A549 (cell line): ENCODE results near the gene MAP2K1. TPM values are rescaled to one million over a fixed set of nuclear protein-coding genes. Genes with fewer than 3 reads are reported as not detected.

ENCODE experiments used
- ATAC-seq, 2 experiments: fragments of 200-7000 bp in 1 of 2; fragments of >200 bp in 1 of 2; cut with Nextera tagmentation in 1 of 2; cut with Tn5 transposase in 1 of 2; 3 replicates each; pipeline versions ENCODE4 v1.8.0 to v1.9.1; 2018 to 2020; ENCODE audit warnings: mild to moderate bottlenecking in 1 of 2, moderate library complexity in 1 of 2
- CTCF ChIA-PET: fragments of 300-600 bp; sonication (Branson Sonifier 250); formaldehyde crosslinking; extraction: SDS; loops from one replicate; lab custom pipeline; 2021; ENCODE audit warnings: antibody characterized with exemption, inconsistent platforms; lab: Yijun Ruan, JAX
- POLR2A ChIA-PET: fragments of 350-600 bp; formaldehyde crosslinking; extraction: SDS; loops from one replicate; lab custom pipeline; 2021; ENCODE audit warnings: antibody characterized with exemption, inconsistent platforms; lab: Yijun Ruan, JAX
- DNase-seq, 2 experiments: peaks; one replicate each; pipeline versions ENCODE4 v3.0.0 to v3.0.0-alpha.2; 2011 to 2016; ENCODE audit warnings: low read depth in 1 of 2, low spot score in 1 of 2
- FAIRE-seq: peaks from 2 replicates; lab custom pipeline; 2011; peaks lifted over from hg19 to GRCh38; lab: Jason Lieb, UNC
- H3K27ac ChIP-seq, 2 experiments: fragments of >200 bp; sonication (Bioruptor Twin); formaldehyde crosslinking; 3 replicates each; pipeline ENCODE4 v1.5.1; 2016 to 2017
- H3K4me1 ChIP-seq: fragments of >200 bp; sonication (Bioruptor Twin); formaldehyde crosslinking; 3 replicates; pipeline ENCODE4 v1.6.1; 2016
- H3K4me2 ChIP-seq: fragments of >200 bp; sonication (Bioruptor Twin); formaldehyde crosslinking; 3 replicates; pipeline ENCODE4 v1.6.1; 2016
- H3K4me3 ChIP-seq: fragments of >200 bp; sonication (Bioruptor Twin); formaldehyde crosslinking; 3 replicates; pipeline ENCODE4 v1.5.1; 2016
- H3K9me3 ChIP-seq: fragments of >200 bp; sonication (Bioruptor Twin); formaldehyde crosslinking; 3 replicates; pipeline ENCODE4 v1.6.1; 2016
- ATOH8 ChIP-seq: fragments of 250-450 bp; sonication (Bioruptor Pico); IDR thresholded peaks from 2 replicates; pipeline ENCODE4 v1.5.0; 2020; ENCODE audit warnings: low read depth, mild to moderate bottlenecking, moderate library complexity
- CHD2 ChIP-seq: fragments of 150-350 bp; IDR thresholded peaks from 2 replicates; pipeline ENCODE4 v1.6.1; 2014; ENCODE audit warnings: low read length; ENCODE audit not compliant: partially characterized antibody
- CTCF ChIP-seq: fragments of >200 bp; sonication (Bioruptor Twin); formaldehyde crosslinking; IDR thresholded peaks from 3 replicates; pipeline ENCODE4 v1.5.1; 2016
- E2F6 ChIP-seq: IDR thresholded peaks from 2 replicates; pipeline ENCODE4 v1.6.1; 2012; ENCODE audit warnings: low read depth, borderline replicate concordance
- EHF ChIP-seq: fragments of 250-450 bp; sonication (Bioruptor Pico); IDR thresholded peaks from 2 replicates; pipeline ENCODE4 v1.5.0; 2020; ENCODE audit warnings: mild to moderate bottlenecking
- EHMT2 ChIP-seq: fragments of 200-600 bp; sonication (generic); IDR thresholded peaks from 2 replicates; pipeline ENCODE4 v1.6.1; 2016; ENCODE audit warnings: antibody characterized with exemption, low read depth, mild to moderate bottlenecking, moderate library complexity
- EP300 ChIP-seq, 2 experiments: fragments of >200 bp; sonication (Bioruptor Twin); formaldehyde crosslinking; IDR thresholded peaks; 2 replicates in 1 of 2; 3 replicates in 1 of 2; pipeline ENCODE4 v1.6.1; 2016 to 2017
- ESRRA ChIP-seq: fragments of 150-350 bp; IDR thresholded peaks from 2 replicates; pipeline ENCODE4 v1.6.1; 2014; ENCODE audit warnings: mild to moderate bottlenecking, low read length, borderline replicate concordance
- FOSB ChIP-seq: fragments of 250-450 bp; sonication (Bioruptor Pico); IDR thresholded peaks from 2 replicates; pipeline ENCODE4 v1.5.0; 2020; ENCODE audit warnings: mild to moderate bottlenecking, moderate library complexity
- FOSL2 ChIP-seq, 2 experiments: fragments of 450-650 bp in 1 of 2; fragments of >200 bp in 1 of 2; sonication (Bioruptor Twin) in 1 of 2; formaldehyde crosslinking; IDR thresholded peaks; 2 replicates each; pipeline versions ENCODE4 v1.5.0 to v1.6.1; 2016 to 2020; ENCODE audit warnings: mild to moderate bottlenecking in 1 of 2, moderate library complexity in 1 of 2
- FOXS1 ChIP-seq: fragments of 250-450 bp; sonication (Bioruptor Pico); IDR thresholded peaks from 2 replicates; pipeline ENCODE4 v1.5.0; 2020; ENCODE audit warnings: mild to moderate bottlenecking, moderate library complexity
- GATA3 ChIP-seq: IDR thresholded peaks from 2 replicates; pipeline ENCODE4 v1.6.1; 2012; ENCODE audit warnings: borderline replicate concordance
- HOXA7 ChIP-seq: fragments of 250-450 bp; sonication (Bioruptor Pico); IDR thresholded peaks from 2 replicates; pipeline ENCODE4 v1.5.0; 2020; ENCODE audit warnings: mild to moderate bottlenecking, moderate library complexity
- HOXB13 ChIP-seq: fragments of 250-450 bp; sonication (Bioruptor Pico); IDR thresholded peaks from 2 replicates; pipeline ENCODE4 v1.5.0; 2020; ENCODE audit warnings: low read depth, mild to moderate bottlenecking, moderate library complexity
- MAX ChIP-seq: IDR thresholded peaks from 2 replicates; pipeline ENCODE4 v1.6.1; 2012
- MAZ ChIP-seq: fragments of 150-350 bp; IDR thresholded peaks from 2 replicates; pipeline ENCODE4 v1.6.1; 2014; ENCODE audit warnings: antibody characterized with exemption, low read depth, low read length, borderline replicate concordance
- MYC ChIP-seq: IDR thresholded peaks from 2 replicates; pipeline ENCODE4 v1.6.1; 2012; ENCODE audit warnings: mild to moderate bottlenecking, inconsistent platforms, low read length, improper control_type of control experiment, borderline replicate concordance
- NR3C1 ChIP-seq: fragments of >200 bp; sonication (Bioruptor Twin); formaldehyde crosslinking; IDR thresholded peaks from 3 replicates; pipeline ENCODE4 v1.6.1; 2017
- RCOR1 ChIP-seq: fragments of 150-350 bp; IDR thresholded peaks from 2 replicates; pipeline ENCODE4 v1.6.1; 2014; ENCODE audit warnings: antibody characterized with exemption, low read length, low read depth
- RFX5 ChIP-seq: fragments of 450-650 bp; IDR thresholded peaks from 2 replicates; pipeline ENCODE4 v1.7.1; 2014; ENCODE audit warnings: antibody characterized with exemption, mild to moderate bottlenecking, moderate library complexity
- RNF2 ChIP-seq: fragments of 200-600 bp; sonication (generic); IDR thresholded peaks from 2 replicates; pipeline ENCODE4 v1.6.1; 2016; ENCODE audit warnings: low read depth, mild to moderate bottlenecking, antibody characterized with exemption, moderate library complexity, borderline replicate concordance
- SMC3 ChIP-seq: fragments of >200 bp; sonication (Bioruptor Twin); formaldehyde crosslinking; IDR thresholded peaks from 3 replicates; pipeline ENCODE4 v1.6.1; 2018; ENCODE audit warnings: inconsistent platforms
- ZNF302 ChIP-seq: fragments of 250-450 bp; sonication (Bioruptor Pico); IDR thresholded peaks from 2 replicates; pipeline ENCODE4 v1.9.0; 2021; ENCODE audit warnings: inconsistent platforms, mild to moderate bottlenecking, moderate library complexity
- ZSCAN20 ChIP-seq: fragments of 250-450 bp; sonication (Bioruptor Pico); IDR thresholded peaks from 2 replicates; pipeline ENCODE4 v1.8.0; 2022; ENCODE audit warnings: mild to moderate bottlenecking, moderate library complexity
- WGBS: methylation state at CpG from one replicate; pipeline ENCODE4 v1.1.6; 2017; ENCODE audit errors: missing lambda C conversion rate; 5-methylcytosine and 5-hydroxymethylcytosine counted together
- polyA plus RNA-seq, 4 experiments: library from polyadenylated mRNA; depleted of rRNA in 3 of 4; stranded (reverse); fragments of >200 nt; fragmentation: RNase III in 1 of 4; extraction: RNeasy Plus Mini Kit Qiagen cat#74134 plus additional on column Dnase treatment in 1 of 4; gene quantifications; 2 replicates in 3 of 4; 3 replicates in 1 of 4; pipeline ENCODE4 v1.2.3, GENCODE V29; 2011 to 2017
- TF ChIP-seq, protein P1 (sequence below): fragments of 200-600 bp; sonication (generic); IDR thresholded peaks from 2 replicates; pipeline ENCODE4 v1.6.1; 2016; ENCODE audit warnings: antibody characterized with exemption, mild to moderate bottlenecking, moderate library complexity
- TF ChIP-seq, protein P2 (sequence below): fragments of 250-450 bp; sonication (Bioruptor Pico); IDR thresholded peaks from 2 replicates; pipeline ENCODE4 v1.5.0; 2021; ENCODE audit warnings: mild to moderate bottlenecking, moderate library complexity, borderline replicate concordance
- TF ChIP-seq, protein P3 (sequence below): fragments of >200 bp; sonication (Bioruptor Twin); formaldehyde crosslinking; IDR thresholded peaks from 2 replicates; pipeline ENCODE4 v1.6.1; 2016

The MAP2K1 gene
- polyA plus RNA-seq, 2 of the 4 experiments (the other 2 are of a cell fraction) = 30.3 to 41.9 TPM

DNA sequence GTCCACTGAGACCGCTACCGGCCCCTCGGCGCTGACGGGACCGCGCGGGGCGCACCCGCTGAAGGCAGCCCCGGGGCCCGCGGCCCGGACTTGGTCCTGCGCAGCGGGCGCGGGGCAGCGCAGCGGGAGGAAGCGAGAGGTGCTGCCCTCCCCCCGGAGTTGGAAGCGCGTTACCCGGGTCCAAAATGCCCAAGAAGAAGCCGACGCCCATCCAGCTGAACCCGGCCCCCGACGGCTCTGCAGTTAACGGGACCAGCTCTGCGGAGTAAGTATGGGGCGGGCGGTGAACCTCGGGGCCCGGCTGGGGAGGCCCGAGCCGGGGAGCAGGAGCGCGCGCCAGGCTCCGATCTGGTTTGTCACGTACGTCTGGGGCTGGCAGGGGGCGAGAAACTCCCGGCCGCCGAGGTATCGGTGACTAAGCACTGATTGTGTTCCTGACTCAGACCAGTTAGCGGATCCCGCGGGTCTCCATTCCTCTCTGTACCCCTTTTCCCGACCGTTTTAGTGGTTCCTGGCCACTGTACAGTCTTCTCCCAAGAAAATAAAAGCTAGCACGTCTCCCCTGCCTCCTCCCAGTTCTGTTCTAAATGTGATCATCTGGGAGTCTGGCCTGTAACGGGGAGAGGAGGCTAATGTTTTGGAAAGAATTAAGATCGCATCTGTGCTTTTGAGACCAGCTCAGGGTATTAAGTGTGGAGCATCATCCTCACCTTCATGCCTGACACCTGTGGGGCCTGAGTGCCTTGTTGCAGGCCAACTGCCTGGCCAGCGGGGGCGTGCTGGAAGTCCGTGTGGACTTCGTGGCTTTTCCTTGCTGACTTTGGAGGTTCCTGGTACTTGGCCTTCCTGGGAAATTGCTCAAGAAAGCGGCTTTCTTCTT, 691 bp downstream of the MAP2K1 start:
- WGBS = under 1% methylated on average over 56 of the region's 62 CpGs
- Histone ChIP-seq H3K4me1 (peaks cover 27% of the 10 kb centered on the region), H3K4me2 (peak overlapping the region; percentile 78), H3K9me3 (no peaks in the 10 kb centered on the region), H3K27ac (peak overlapping the region; percentile 88 to 92), H3K4me3 (peak overlapping the region; percentile 83)
- POLR2A ChIA-PET = interaction anchor here (0.6 to 2.5 kb wide), 6 partner anchors 19 to 118 kb away, joined by 3 to 25 read pairs (median 4); partner anchors contain the start of genes RPL4, SNAPC5, TIPIN and ZWILCH
- ATAC-seq = peak; percentile 68 to 70
- DNase-seq = peak; percentile 71 to 90
- CTCF ChIA-PET = interaction anchor here (0.6 to 5.5 kb wide), 33 partner anchors 9 to 869 kb away, joined by 3 to 75 read pairs (median 5); partner anchors contain the start of genes SNAPC5 and TIPIN
- FAIRE-seq = peak; percentile 32
- TF ChIP-seq RNF2 (no peak), ZSCAN20 (CRISPR knock-in tag) (no peak), NR3C1 (no peak), FOSB (no peak), SMC3 (0 out of 3 replicates have a peak, but pooled peaks have one; percentile 17), RCOR1 (no peak), E2F6 (0 out of 2 replicates have a peak, but pooled peaks have one; percentile 11), FOXS1 (no peak), CHD2 (no peak), FOSL2 (IDR thresholded peaks at IDR 0.05) (no peak), FOSL2 (CRISPR knock-in tag; IDR thresholded peaks at IDR 0.05) (peak; percentile 61), ATOH8 (CRISPR knock-in tag) (no peak), EHF (CRISPR knock-in tag) (no peak), HOXB13 (CRISPR knock-in tag) (no peak), MAX (peak; percentile 71), RFX5 (no peak), GATA3 (no peak), MYC (peak; percentile 8; the same call in 1 of the 2 replicates), ZNF302 (CRISPR knock-in tag) (no peak), ESRRA (no peak), EHMT2 (no peak), MAZ (no peak), CTCF (peak; percentile 43; the same call in 2 of the 3 replicates), EP300 (IDR thresholded peaks at IDR 0.05) (no peak), HOXA7 (no peak)
- TF ChIP-seq, protein P1, sequence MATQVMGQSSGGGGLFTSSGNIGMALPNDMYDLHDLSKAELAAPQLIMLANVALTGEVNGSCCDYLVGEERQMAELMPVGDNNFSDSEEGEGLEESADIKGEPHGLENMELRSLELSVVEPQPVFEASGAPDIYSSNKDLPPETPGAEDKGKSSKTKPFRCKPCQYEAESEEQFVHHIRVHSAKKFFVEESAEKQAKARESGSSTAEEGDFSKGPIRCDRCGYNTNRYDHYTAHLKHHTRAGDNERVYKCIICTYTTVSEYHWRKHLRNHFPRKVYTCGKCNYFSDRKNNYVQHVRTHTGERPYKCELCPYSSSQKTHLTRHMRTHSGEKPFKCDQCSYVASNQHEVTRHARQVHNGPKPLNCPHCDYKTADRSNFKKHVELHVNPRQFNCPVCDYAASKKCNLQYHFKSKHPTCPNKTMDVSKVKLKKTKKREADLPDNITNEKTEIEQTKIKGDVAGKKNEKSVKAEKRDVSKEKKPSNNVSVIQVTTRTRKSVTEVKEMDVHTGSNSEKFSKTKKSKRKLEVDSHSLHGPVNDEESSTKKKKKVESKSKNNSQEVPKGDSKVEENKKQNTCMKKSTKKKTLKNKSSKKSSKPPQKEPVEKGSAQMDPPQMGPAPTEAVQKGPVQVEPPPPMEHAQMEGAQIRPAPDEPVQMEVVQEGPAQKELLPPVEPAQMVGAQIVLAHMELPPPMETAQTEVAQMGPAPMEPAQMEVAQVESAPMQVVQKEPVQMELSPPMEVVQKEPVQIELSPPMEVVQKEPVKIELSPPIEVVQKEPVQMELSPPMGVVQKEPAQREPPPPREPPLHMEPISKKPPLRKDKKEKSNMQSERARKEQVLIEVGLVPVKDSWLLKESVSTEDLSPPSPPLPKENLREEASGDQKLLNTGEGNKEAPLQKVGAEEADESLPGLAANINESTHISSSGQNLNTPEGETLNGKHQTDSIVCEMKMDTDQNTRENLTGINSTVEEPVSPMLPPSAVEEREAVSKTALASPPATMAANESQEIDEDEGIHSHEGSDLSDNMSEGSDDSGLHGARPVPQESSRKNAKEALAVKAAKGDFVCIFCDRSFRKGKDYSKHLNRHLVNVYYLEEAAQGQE = no peak
- TF ChIP-seq, protein P2, sequence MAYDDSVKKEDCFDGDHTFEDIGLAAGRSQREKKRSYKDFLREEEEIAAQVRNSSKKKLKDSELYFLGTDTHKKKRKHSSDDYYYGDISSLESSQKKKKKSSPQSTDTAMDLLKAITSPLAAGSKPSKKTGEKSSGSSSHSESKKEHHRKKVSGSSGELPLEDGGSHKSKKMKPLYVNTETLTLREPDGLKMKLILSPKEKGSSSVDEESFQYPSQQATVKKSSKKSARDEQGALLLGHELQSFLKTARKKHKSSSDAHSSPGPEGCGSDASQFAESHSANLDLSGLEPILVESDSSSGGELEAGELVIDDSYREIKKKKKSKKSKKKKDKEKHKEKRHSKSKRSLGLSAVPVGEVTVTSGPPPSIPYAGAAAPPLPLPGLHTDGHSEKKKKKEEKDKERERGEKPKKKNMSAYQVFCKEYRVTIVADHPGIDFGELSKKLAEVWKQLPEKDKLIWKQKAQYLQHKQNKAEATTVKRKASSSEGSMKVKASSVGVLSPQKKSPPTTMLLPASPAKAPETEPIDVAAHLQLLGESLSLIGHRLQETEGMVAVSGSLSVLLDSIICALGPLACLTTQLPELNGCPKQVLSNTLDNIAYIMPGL (CRISPR knock-in tag) = 0 out of 2 replicates have a peak, but pooled peaks have one; percentile 46
- TF ChIP-seq, protein P3, sequence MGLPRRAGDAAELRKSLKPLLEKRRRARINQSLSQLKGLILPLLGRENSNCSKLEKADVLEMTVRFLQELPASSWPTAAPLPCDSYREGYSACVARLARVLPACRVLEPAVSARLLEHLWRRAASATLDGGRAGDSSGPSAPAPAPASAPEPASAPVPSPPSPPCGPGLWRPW = no peak
